ENCODE results near the gene COL4A2.

COL4A2 gene

DNA sequence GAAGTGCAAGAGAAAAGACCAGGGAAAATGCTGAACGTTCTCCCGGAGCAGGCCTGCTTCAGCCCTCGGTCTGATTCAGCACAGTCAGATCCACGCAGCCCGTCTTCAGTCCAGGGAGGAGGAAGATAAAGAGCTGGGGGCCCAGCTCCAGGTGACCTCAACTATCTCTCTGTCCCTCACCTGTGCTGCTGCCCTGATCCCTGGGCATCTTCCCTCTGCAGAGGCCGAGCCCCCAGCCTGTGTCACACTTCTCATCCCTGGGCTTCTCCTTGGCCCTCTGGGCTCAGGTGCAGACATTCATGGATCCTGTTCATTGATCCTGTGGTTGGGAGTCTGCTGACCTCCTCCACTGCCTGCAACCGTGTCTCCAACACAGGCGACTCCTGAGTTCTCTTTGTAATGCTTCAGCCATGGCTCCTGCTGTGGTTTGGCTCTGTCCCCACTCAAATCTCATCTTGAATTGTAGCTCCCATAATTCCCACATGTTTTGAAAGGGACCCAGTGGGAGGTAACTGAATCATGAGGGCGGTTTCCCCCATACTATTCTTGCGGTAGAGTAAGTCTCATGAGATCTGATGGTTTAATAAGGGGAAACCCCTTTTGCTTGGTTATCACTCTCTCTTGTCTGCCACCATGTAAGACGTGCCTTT is 27.9 kb downstream of the COL4A2 start:
- no peak for DNase-seq (ENCODE audit: low read depth)
- TF ChIP-seq, protein P1, sequence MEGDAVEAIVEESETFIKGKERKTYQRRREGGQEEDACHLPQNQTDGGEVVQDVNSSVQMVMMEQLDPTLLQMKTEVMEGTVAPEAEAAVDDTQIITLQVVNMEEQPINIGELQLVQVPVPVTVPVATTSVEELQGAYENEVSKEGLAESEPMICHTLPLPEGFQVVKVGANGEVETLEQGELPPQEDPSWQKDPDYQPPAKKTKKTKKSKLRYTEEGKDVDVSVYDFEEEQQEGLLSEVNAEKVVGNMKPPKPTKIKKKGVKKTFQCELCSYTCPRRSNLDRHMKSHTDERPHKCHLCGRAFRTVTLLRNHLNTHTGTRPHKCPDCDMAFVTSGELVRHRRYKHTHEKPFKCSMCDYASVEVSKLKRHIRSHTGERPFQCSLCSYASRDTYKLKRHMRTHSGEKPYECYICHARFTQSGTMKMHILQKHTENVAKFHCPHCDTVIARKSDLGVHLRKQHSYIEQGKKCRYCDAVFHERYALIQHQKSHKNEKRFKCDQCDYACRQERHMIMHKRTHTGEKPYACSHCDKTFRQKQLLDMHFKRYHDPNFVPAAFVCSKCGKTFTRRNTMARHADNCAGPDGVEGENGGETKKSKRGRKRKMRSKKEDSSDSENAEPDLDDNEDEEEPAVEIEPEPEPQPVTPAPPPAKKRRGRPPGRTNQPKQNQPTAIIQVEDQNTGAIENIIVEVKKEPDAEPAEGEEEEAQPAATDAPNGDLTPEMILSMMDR (conservative IDR thresholded peaks at IDR 0.05; ENCODE audit: low read length): no peak
- H3K4me3 ChIP-seq (ENCODE audit: low read length): no peak overlapping the region

DNA sequence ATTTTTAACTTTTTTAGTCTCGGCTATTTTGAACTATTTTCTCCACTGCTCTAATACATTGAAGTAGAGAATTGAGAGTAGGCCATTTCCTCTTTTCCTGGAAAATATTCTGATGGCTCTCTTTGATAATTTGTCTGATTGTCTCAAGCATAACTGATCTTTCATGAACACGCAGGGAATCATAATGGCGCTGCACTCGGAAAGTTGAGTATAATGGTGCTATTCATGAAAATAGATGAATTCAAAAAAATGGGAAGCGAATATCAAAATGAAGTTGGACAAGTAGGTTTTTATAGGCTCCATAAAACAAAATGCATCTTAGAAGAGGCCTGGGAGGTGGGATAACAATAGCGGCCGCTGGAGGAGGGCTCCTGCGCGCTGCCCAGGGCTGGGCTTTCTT is 29.0 kb downstream of the COL4A2 start:
- H3K4me3 ChIP-seq (ENCODE audit: low read length): no peak overlapping the region
- TF ChIP-seq, protein P1 (conservative IDR thresholded peaks at IDR 0.05; ENCODE audit: low read length): no peak
- no peak for DNase-seq (ENCODE audit: low read depth)

- TF ChIP-seq, protein P1 (conservative IDR thresholded peaks at IDR 0.05; ENCODE audit: low read length): no peak
- DNase-seq (ENCODE audit: low read depth): no peak
- H3K4me3 ChIP-seq (ENCODE audit: low read length): no peak overlapping the region
Observed at GRCh38 chr13:110336681-110337080, 29.6 kb downstream of the COL4A2 start.

DNA sequence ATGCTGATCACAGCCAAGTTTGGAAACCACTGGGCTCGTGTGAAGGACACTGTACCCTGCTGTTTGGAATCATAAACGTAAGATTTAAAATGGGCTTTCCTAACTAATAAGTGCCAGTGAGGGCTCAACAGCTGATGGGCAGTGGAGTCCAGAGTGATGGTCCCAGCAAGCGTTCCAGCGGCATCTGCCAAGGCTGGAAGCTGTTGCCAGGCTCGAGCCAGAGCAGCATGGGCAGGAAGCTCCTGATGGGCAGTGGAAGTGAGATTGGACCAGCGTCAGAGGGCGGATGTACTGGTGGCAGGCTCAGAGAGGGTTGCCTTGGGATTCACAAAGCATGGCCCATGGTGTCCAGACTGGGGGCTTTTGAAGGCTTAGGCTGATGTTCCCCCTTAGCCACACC is 30.2 kb downstream of the COL4A2 start:
- TF ChIP-seq, protein P1 (conservative IDR thresholded peaks at IDR 0.05; ENCODE audit: low read length): no peak
- no peak overlapping the region for H3K4me3 ChIP-seq (ENCODE audit: low read length)
- DNase-seq (ENCODE audit: low read depth): no peak

DNA sequence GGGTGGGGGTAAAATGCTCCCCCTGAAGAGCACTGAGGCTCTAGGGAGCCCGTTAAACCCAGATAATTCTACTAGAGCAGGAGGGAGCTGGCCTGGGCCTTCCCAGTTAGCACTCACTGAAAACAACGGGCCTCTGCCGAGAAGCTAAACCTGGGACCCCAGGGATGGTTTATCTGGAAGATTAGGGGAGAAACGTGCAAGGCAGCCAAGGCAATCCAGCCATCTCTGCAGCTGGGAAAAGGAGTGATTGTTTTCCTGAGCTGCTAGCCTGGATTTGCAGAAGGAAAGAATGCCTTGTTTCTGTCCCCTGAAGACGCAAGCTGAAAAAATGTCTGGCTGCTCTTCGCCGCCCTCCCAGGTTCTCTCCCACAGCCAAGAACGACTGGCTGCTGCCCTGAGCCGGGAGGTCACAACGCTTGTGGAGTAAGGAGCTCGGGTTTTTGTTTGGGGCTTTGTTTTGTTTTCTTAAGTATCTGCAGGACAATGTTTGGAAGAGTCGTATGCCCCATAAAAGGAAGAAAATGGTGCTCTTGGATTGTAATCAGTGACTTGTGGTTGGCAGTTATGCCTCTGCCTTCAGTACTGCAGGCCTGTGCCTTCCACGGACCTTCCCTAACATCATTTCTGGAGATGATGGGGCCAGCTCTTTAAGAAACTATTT is 31.5 kb downstream of the COL4A2 start:
- DNase-seq (ENCODE audit: low read depth): peak; percentile 81

DNA sequence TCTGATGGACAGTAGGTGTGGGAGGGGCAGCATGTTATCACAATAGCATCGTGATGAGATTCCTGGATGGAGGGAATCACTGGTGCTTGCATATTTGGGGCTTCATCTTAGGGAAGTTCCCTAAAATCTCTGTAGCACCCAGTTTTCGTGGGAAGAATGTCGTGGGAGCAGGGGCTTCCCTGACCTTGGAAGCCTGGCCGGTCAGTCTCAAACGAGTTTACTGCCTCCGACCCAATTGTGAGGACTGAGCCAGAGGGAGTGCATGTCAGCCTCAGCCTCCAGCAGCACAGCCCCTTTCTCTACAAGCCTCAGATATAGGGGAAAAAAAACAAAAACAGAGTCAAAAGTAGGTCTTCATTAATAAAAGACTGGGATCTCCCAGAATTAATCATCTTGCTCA is 32.2 kb downstream of the COL4A2 start:
- H3K4me3 ChIP-seq (ENCODE audit: low read length): no peak overlapping the region
- no peak for DNase-seq (ENCODE audit: low read depth)

More for the DNA sequence above, 31.5 kb downstream of the COL4A2 start:
- no peak overlapping the region for H3K4me3 ChIP-seq (ENCODE audit: low read length)
- TF ChIP-seq, protein P1 (conservative IDR thresholded peaks at IDR 0.05; ENCODE audit: low read length): no peak

More for the DNA sequence above, 32.2 kb downstream of the COL4A2 start:
- TF ChIP-seq, protein P1 (conservative IDR thresholded peaks at IDR 0.05; ENCODE audit: low read length): no peak

Data from AG10803 (cell line).